Activated T-cell treated with anti-CD3 and anti-CD28 coated beads for 24 hours (primary cell): ENCODE data around the gene SLC27A1.

Source experiments
- DNase-seq: peaks from one replicate; pipeline ENCODE4 v3.0.0-alpha.2; 2020; ENCODE audit warnings: low read depth

SLC27A1 gene

GRCh38 chr19:17470068-17470841 is at the start of gene SLC27A1:
Gene SLC27A1, plus strand, starts transcription at chr19:17470524. Its CDS starts 17 bp downstream, at chr19:17470541.
- DNase-seq, result peak; percentile 83

GRCh38 chr19:17421942-17422341 is 48.4 kb upstream of the SLC27A1 start:
- DNase-seq, result no peak

GRCh38 chr19:17423429-17424208 is 46.7 kb upstream of the SLC27A1 start:
- DNase-seq, result no peak

DNA sequence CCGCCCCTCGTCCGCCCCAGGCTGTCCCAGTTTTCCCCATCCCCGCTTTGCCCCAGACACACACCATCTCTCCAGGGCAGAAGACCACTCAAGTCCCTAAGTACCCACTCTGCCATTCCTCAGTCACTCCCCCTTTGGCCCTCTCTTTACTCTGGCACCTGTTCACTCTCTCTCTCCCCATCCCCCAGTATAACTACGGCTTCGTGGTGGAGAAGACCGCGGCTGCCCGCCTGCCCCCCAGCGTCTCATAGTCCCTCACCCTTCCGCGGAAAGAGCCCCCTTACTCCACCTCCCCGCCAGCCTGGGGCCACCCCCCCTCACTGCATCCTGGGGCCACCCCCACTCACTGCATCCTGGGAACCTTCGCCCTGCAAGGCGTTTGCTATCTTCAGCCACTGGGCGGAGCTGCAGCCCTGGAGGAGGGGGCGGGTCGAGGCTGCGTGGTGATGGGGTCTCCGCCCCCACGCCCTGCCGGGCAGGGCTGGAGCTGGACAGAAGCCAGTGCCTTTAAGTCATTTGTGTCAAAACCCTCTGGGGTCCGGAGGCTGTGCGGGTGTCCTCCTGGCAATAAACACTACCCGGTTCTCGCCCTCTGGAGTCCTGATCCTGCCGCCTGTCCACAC is 45.5 kb upstream of the SLC27A1 start:
- no peak for DNase-seq

GRCh38 chr19:17429641-17430113 is 40.6 kb upstream of the SLC27A1 start:
- DNase-seq, result no peak

DNA sequence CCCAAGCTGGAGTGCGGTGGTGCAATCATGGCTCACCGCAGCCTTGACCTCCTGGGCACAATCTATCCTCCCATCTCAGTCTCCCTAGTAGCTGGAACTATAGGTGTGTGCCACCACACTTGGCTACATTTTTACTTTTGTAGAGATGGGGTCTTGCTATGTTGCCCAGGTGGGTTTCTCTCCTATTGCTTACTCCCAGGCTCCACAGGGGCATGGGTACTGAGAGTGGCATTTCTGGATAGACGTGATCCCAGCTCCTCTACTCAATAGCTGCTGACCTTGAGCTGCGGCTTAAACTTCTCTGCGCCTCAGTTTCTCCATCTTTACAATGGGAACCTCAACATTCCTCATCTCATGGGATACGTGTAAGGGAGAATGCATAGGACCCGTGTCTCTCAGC is 38.9 kb upstream of the SLC27A1 start:
- no peak for DNase-seq

GRCh38 chr19:17435218-17435617 is 35.1 kb upstream of the SLC27A1 start:
- DNase-seq, result no peak

DNA sequence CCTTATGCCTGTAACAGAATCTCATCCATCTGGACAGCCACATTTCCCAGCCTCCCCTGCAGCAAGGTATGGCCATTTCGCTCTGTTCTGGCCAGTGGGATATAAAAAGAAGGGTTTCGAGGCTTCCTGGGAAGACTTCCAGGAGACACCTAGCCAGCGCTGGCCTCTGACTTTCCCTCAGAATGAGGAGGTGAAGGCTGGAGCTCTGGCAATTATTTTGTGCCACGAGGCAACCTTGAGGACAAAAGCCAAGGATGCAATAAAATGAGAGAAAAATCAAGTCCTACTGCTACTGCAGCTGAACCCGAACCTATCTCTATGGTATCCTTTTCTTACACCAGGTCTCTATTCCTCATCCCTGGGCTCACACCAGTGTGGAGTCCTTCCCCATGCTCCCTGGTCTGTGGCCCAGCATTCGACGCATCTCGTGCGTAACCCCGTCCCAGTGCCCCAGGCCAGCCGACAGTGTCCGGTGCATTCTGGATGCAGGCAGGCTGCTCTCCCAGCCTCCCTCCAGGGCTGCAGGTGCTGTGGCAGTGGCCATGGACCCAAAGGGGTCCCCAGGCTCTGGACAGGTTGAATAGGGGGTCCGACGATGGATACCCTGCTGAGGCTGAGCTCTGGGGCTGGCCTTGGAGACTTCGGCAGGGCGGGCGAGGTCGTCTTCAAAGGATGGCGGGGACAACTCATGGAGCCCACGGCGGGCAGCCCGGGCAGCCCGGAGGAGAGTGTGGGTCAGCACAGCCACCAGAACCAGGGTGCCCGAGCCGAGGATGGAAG is 34.0 kb upstream of the SLC27A1 start:
- DNase-seq, result no peak

DNA sequence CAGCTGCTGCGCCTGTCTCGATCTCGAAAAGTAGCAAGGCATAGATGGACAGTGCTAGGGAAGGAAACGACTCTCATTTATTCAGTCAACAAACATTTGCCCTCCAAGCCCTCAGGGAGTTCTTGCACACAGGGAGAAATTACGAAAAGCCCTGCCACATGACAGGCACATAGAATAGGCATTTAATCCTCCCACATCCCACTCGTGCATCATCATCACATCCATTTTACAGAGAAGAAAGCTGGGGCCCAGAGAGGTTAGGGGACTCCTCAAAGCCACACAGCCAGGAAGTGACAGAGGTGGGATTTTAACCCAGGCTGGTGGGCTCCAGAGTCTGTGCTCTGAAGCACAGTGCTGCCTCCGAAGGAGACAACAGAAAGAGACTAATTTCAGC is 33.5 kb upstream of the SLC27A1 start:
- no peak for DNase-seq

DNA sequence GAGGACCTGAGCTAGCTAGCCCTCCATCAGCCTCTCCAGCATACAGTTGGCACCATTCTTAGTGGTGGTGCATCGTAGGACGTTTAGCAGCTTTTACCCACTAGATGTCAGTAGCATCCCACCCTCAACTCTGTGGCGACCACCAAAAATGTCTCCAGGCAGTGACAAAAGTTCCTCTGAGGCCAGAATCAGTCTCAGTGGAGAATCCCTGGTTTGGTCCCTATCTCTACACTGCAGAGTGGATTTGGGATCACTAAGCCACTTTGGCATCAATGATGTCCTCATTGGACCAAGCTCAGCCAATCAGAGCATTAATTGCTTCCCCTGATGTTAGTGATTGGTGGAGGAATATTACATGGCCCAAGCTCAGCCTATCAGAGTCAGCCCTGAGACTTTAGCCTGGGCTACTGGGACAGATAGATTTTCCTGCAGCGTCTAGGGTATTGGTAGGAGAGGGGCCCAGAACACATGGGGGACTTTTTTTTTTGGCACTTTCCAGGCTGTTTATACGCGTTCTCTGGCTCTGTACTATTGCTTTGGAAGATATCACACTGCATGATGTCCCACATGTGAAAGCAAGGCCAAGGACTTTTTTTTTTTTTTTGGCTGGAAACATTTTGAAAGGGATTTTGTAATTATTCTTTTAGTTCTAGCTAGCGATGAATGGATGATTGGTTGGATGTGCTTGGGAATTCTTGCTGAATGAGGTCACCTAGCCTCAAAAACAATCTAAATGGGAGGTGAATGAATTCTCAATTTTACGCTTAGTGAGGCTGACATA is 28.9 kb upstream of the SLC27A1 start:
- DNase-seq, result no peak

DNA sequence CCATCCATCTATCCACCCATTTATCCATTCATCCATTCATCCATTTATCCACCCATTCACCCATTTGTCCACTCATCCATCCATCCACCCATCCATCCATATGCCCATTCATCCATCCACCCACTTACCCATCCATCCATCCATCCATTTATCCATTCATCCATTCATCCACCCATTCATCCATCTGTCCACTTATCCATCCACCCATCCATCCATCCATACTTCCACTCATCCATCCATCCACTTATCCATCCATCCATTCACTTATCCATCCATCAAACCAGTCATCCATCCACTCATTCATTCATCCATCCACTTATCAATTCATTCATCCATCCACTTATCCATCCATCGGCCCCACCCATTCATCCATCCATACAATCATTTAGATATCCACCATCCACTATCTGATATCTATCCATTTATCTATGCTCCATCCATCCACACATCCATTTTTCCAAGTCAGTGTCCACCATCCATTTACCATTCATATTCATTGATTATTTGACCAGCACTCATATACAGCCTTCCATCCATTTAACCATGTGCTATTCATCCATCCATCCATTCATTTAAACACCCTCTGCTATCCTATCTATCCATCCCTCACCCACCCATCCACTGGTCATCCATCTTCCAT is 24.7 kb upstream of the SLC27A1 start:
- no peak for DNase-seq

- no peak for DNase-seq
Observed at GRCh38 chr19:17447704-17448130, 22.6 kb upstream of the SLC27A1 start.

DNA sequence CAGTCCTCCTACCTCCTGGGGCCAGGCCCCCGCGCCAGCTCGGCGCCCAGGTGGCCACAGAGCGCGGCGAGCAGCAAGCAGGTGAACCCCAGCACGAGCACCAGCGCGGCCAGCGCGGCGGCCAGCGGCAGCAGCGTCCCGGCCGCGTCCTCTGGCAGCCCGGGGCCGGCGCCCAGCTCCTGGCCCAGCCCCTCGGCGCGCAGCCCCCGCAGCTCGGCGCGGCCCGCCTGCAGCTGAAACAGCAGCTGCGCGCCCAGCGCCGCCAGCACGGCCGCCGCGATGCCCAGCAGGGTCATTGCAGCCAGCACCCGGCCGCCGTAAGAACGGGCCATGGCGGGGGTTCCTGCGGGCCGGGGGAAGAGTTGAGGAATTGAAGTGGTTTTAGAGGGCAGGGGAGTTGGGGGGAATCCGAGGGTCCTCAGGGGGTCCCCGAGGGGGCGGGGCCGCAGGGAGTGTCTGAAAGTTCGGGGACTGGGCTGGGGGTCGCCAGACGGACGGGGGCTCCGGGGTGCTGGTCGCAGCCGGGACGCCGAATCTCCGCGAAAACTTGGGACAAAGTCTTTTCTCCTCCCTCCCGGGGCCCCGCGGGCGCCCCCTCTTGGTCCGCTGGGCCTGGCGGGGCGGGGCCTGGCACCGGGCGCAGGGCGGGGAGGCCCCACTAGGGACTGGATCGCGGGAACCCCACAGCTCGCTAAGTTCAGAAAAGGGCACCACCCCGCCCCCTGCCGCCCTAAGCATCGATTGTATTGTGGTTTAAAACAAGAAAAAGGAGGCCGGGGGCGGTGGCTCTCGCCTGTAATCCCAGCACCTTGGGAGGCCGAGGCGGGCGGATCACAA is 22.0 kb upstream of the SLC27A1 start, which contains the start of gene TMEM221:
Gene TMEM221 (minus strand): TSS at position 538 of the 837 bp plus-strand sequence. CDS start 206 bp downstream, at position 332.
- DNase-seq, result peak; percentile 33

DNA sequence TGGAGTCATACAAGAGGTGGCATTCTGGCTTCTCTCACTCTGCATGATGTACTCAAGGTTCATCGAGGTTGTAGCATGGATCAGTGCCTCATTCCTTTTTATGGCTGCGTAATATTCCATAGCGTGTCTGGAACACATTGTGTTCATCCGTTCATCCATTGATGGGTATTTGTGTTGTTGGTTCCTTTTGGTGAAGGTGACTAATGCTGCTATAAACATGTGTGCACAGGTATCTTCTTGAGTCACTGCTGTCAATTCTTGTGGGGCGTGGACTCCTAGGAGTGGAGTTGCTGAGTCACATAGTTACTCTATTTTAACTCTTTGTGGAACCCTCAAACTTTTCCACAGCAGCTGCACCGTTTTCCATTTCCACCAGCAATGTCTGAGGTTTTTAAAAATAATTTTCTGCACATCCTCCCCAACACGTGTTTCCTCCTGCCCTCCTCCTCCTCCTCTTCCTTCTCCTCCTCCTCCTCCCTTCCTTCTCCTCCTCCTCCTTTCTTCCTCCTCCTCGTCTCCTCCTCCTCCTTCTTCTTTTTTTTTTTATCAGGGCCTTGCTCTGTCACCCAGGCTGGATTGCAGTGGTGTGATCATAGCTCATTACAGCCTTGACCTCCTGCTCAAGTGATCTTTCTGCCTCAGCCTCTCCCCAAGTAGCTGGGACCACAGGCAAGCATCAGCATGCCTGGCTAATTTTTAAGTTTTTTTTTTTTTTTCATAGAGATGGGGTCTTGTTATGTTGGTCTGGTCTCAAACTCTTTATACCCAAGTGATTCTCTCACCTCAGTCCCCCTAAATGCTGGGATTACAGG is 19.9 kb upstream of the SLC27A1 start:
- DNase-seq, result peak; percentile 47

DNA sequence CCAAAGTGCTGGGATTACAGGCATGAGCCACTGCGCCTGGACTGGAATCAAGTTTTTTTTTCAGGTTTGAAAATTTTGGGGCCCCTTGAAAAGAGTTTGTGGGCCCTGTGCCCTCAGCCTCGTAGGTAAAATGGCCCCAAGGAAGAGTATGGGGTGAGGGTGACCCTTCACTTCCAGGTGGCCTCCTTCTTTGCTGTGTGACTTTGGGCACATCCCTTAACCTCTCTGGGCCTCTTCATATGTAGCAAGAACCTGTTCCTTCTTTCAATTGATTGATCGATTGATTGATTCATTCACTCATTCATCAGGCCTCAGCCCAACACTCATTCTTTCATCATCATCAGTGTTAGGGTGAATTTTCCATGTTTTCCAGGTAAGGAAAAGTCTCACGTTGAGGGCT is 18.5 kb upstream of the SLC27A1 start:
- DNase-seq, result no peak

DNA sequence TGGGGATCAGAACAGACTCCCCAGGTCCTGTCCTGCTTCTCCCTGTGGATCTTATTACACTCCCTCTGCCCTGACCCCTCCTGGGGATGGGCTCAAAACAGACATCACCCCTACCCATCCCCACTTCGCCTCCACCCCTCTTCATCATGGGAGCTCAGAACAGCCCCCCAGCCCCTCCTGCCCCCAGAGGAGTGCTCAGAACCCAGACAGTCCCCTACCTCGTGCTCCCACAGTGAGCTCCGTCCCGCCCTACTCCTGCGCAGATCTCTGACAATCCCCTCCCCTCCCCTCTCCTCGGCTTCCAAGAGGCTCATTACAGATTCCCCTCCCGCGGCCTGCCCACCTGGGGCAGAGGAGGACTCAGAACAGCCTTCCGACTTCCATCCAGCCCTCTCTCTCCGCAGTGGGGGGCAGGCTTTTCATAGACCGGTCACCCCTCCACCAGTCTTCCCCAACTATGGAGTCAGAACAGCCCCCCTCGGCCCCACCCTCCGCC is 15.7 kb upstream of the SLC27A1 start:
- no peak for DNase-seq

- DNase-seq, result no peak
Observed at GRCh38 chr19:17455308-17456123, 14.8 kb upstream of the SLC27A1 start.

DNA sequence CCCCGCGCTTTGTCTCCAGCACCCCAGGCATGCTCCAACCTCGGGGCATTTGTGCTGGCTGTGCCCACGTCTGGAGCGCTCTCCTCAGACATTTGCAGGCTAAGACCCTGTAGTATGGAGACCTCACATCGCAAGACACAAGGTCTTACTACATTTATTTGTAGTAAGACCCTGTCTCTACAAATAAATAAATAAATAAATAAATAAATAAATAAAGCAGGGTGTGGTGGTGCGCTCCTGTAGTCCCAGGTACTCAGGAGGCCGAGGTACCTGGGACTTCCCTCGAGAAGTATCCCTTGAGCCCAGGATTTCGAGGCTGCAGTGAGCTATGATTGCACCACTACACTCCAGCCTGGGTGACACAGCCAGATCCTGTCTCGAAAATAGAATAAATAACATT is 14.2 kb upstream of the SLC27A1 start:
- no peak for DNase-seq
